ENCODE results near the gene RUSC1.

Gene RUSC1

GRCh38 chr1:155300024-155300423 is 20.7 kb upstream of the RUSC1 start:
- no peaks in the 10 kb centered on the region for H3K36me3 ChIP-seq (replicated peaks)
- DNase-seq, result no peak
- no peak overlapping the region for H3K4me3 ChIP-seq (ENCODE audit: low read depth, low read length)
- in situ Hi-C loops (cut with HindIII; ENCODE audit: low pct_ligation_motif_present, low sequenced_read_pairs), result no loop called here
- peaks cover 17% of the 10 kb centered on the region for H3K27me3 ChIP-seq (replicated peaks)
- TF ChIP-seq CTCF (IDR thresholded peaks at IDR 0.05; ENCODE audit: low read depth, low read length, missing control alignments), result no peak
- no peak overlapping the region for H3K27ac ChIP-seq

GRCh38 chr1:155300553-155301329 is 20.0 kb upstream of the RUSC1 start:
- peaks cover 10% of the 10 kb centered on the region for H3K27me3 ChIP-seq (replicated peaks)
- no peak overlapping the region for H3K27ac ChIP-seq
- H3K36me3 ChIP-seq (replicated peaks), result no peaks in the 10 kb centered on the region
- TF ChIP-seq CTCF (IDR thresholded peaks at IDR 0.05; ENCODE audit: low read depth, low read length, missing control alignments), result no peak
- in situ Hi-C loops (cut with HindIII; ENCODE audit: low pct_ligation_motif_present, low sequenced_read_pairs), result no loop called here
- no peak for DNase-seq
- H3K4me3 ChIP-seq (ENCODE audit: low read depth, low read length), result no peak overlapping the region

- peaks cover 6% of the 10 kb centered on the region for H3K27me3 ChIP-seq (replicated peaks)
- in situ Hi-C loops (cut with HindIII; ENCODE audit: low pct_ligation_motif_present, low sequenced_read_pairs), result no loop called here
- H3K36me3 ChIP-seq (replicated peaks), result no peaks in the 10 kb centered on the region
- no peak for TF ChIP-seq CTCF (IDR thresholded peaks at IDR 0.05; ENCODE audit: low read depth, low read length, missing control alignments)
- no peak for DNase-seq
- no peak within 1 kb of the TSS for H3K27ac ChIP-seq
- H3K4me3 ChIP-seq (ENCODE audit: low read depth, low read length), result no peak within 1 kb of the TSS
Measured at GRCh38 chr1:155301342-155301841, 19.3 kb upstream of the RUSC1 start, which contains the start of gene PKLR. TSS of gene PKLR (minus strand) at chr1:155301438. CDS start at chr1:155301395, 43 bp downstream.

- H3K27me3 ChIP-seq (replicated peaks), result no peaks in the 10 kb centered on the region
- no peak for TF ChIP-seq CTCF (IDR thresholded peaks at IDR 0.05; ENCODE audit: low read depth, low read length, missing control alignments)
- no peak for DNase-seq
- H3K4me3 ChIP-seq (ENCODE audit: low read depth, low read length), result no peak overlapping the region
- no peak overlapping the region for H3K27ac ChIP-seq
- in situ Hi-C loops (cut with HindIII; ENCODE audit: low pct_ligation_motif_present, low sequenced_read_pairs), result no loop called here
- H3K36me3 ChIP-seq (replicated peaks), result no peaks in the 10 kb centered on the region
Measured at GRCh38 chr1:155304558-155305063, 16.1 kb upstream of the RUSC1 start.

GRCh38 chr1:155305881-155306391 is 14.8 kb upstream of the RUSC1 start:
- TF ChIP-seq CTCF (IDR thresholded peaks at IDR 0.05; ENCODE audit: low read depth, low read length, missing control alignments), result no peak
- Histone ChIP-seq H3K4me3 (ENCODE audit: low read depth, low read length) (no peak overlapping the region), H3K27ac (no peak overlapping the region), H3K27me3 (replicated peaks) (no peaks in the 10 kb centered on the region), H3K36me3 (replicated peaks) (no peaks in the 10 kb centered on the region)
- in situ Hi-C loops (cut with HindIII; ENCODE audit: low pct_ligation_motif_present, low sequenced_read_pairs), result no loop called here
- DNase-seq, result no peak
